HG02884 (cell line): ENCODE results near the gene ADSS2.
A peak's percentile ranks its signal among the peaks of the same experiment; 100 is the strongest.

Source experiments
- ATAC-seq: cut with Tn5 transposase; IDR thresholded peaks from one replicate; pipeline ENCODE4 v1.9.1; 2021; ENCODE audit warnings: mild to moderate bottlenecking, moderate library complexity; ENCODE audit not compliant: unreplicated experiment

ADSS2 gene

GRCh38 chr1:244447024-244447423, 4.7 kb downstream of the ADSS2 start:
- ATAC-seq, result no peak

- no peak for ATAC-seq
Measured at GRCh38 chr1:244445320-244446181, 6.2 kb downstream of the ADSS2 start.

GRCh38 chr1:244444854-244445253, 6.9 kb downstream of the ADSS2 start:
- ATAC-seq, result no peak

DNA sequence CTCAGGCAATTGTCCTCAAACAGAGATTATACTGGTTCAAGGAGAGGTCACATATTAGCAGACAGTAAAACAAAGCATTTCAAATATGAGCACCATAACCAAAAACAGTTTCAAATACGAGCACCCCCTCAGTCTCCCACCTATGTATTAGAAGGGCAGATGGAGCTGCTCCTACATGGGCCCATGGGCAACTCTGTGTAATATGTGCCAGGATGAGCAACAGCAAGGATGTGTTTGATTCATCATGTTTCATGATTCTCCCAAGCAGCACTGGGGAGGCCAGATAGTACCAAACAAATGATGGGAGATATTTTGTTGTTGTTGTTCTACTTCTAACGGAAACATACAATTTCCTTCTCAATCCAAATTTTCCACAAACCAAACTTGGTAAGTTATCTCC, 8.9 kb downstream of the ADSS2 start:
- ATAC-seq, result no peak

- no peak for ATAC-seq
Measured at GRCh38 chr1:244439391-244440032, 12.2 kb downstream of the ADSS2 start.

DNA sequence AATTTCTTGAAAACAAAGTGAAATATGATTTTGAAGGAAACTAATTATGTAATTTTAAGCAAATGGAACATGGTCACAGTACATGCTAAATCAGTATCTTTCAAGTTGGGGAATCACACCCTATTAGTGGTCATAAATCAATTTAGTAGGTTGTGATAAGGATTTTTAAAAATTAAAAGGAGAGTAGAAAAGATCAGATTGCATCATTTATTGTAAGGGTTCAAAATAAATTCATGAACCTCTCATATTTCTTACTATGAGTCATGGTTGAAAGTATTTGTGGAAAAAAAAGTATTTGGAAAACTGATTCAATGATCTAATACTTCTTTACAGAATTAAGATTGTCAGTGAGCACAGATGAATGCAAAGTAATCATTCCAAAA, 14.6 kb downstream of the ADSS2 start:
- no peak for ATAC-seq

GRCh38 chr1:244436336-244437085, 15.2 kb downstream of the ADSS2 start:
- ATAC-seq, result no peak

DNA sequence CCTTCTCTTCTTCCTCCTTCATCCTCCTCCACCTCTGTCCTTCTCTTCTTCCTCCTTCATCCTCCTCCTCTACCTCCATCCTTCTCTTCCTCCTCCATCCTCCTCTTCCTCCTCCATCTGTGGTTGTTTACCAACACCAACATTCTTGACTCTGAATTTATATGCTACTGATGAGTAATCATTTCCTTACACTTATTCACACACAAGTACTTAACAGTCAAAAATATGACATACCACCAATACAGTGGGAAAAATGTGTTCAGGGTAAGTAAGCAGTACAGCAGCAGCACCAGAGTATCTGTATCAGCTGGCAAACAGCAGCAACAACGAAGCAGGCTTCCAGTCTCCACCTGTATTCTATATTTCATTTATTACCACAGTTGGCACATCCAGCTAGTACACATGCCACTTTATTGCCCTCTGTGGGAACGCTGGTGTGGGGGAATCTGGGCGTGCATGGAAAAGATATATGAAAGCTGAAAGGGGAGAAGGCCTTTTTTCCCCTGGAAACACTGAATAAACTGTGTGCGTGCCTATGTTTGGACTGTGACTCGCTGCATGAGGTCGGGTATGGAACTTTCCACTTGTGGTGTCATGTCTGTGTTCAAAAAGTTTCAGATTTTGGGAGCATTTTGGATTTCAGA, 16.0 kb downstream of the ADSS2 start:
- ATAC-seq, result no peak

- ATAC-seq, result no peak
Measured at GRCh38 chr1:244431166-244431565, 20.5 kb downstream of the ADSS2 start.

DNA sequence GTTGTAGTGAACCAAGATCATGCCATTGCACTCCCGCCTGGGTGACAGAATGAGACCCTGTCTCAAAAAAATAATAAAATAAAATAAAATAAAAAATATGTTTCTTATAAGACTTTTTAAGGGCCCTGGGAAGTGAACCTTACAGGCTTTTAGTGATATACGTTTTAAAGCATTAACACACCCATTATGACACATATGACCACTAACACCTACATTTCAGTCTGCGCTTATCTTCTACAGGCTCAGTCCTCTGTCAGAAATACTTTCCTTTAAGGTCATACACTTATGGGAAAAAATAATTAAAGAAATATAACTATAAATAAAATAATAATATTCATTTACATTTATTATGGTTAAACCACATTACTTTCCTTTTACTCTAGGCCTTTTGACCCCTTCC, 21.9 kb downstream of the ADSS2 start:
- ATAC-seq, result no peak

- ATAC-seq, result no peak
Measured at GRCh38 chr1:244427647-244428046, 24.1 kb downstream of the ADSS2 start.

GRCh38 chr1:244424649-244425334, 26.9 kb downstream of the ADSS2 start:
- no peak for ATAC-seq

DNA sequence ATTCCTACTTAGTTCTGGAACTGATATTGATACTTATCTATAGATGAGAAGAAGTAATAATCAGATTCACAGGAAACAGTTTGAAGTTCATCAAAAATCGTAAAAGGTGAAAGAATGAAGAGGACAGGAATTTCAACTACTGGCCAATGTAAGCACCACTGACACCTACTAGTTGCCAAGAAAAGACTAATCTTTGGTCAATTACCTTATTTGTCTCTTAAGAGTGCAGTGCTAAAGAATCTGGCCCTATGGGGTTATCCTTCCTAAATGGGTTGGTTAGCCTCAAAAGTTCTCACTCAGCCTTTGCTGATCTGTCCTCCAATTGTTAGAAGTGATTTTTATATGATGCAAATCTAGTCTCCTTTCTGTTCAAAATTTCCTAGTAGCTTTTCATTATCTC, 29.5 kb downstream of the ADSS2 start:
- no peak for ATAC-seq

DNA sequence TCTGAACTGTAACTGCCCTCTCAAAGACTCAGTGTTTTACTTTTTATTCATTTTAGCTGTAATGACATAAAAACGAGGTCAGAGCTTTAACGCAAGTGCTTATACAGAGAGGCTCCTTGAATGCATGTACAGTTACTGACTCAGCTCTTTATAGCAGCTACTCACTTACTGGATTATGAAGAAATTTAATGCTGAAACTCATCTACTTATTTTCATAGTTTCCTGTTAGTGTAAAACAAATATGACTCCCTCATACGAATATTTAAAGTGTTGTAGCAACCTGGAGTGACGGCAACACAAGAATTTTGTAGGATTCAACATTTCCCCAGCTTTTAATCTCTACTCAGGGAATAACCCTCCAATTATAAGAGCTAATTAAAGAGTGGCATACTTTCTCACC, 32.7 kb downstream of the ADSS2 start:
- ATAC-seq, result no peak

DNA sequence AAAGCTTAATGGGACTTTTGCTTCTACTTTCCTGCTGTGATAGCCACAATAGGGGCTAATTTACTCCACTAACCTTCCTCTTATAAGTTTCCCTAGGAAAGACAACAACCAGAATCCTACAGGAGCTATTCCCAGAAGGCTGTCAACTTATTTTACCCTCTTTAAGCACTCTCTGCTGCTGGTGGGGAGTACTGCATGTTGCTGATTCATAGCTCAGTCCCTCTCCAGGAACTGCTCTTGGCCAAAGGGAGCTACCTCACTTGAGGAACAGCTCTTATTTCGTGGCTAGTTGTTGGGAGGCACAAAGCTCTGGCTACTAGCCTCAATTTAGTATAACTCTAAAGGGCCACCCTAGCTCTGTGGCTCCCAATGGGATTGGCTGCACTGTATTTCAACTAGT, 37.2 kb downstream of the ADSS2 start:
- no peak for ATAC-seq

GRCh38 chr1:244413736-244414135, 38.0 kb downstream of the ADSS2 start:
- ATAC-seq, result no peak

GRCh38 chr1:244412176-244412575, 39.5 kb downstream of the ADSS2 start:
- no peak for ATAC-seq

GRCh38 chr1:244409701-244410100, 42.0 kb downstream of the ADSS2 start:
- peak; percentile 67 for ATAC-seq

DNA sequence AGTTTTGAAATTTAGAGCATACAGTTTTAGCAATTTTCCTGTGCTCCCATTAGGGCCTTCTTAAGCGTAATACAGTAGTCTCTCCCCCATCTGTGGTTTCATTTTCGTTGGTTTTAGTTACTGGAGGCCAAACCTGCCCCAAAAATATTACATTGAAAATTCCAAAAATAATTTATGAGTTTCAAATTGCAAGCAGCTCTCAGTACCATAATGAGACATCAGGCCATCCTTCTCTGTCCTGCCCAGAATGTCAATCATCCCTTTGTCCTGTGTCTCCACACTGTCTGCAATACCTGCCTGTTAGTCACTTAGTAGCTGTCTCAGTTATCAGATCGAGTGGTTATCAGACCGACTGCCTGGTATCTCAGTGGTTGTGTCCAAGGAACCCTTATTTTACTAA, 45.4 kb downstream of the ADSS2 start:
- ATAC-seq, result peak; percentile 92

GRCh38 chr1:244405856-244406255, 45.9 kb downstream of the ADSS2 start:
- peak; percentile 4 for ATAC-seq

DNA sequence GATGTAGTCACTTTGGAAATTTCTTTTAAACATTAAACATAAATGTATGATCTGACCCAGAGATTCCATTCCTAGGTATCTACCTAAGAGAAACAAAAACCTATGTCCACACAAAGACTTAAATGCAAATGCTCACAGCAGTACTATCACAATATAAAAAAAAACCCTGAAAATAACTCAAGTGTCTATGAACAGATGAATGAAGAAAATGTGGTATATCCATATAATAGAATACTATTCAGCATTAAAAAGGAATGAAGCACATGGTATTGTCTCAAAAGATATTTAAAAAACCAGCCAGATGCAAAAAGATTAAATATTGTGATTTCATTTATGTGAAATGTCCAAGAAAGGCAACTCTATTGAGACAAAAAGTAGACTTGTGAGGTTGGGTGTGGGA, 48.3 kb downstream of the ADSS2 start:
- ATAC-seq, result no peak
